ENCODE data around the gene ARHGAP40. TPM values are rescaled to one million over a fixed set of nuclear protein-coding genes. Genes with fewer than 3 reads are reported as not detected.

ARHGAP40 gene
- total and polyA plus RNA-seq, 9 of the 15 experiments (the other 6 are each of a cell fraction or from before 2014, with no cell fraction given), result not detected

DNA sequence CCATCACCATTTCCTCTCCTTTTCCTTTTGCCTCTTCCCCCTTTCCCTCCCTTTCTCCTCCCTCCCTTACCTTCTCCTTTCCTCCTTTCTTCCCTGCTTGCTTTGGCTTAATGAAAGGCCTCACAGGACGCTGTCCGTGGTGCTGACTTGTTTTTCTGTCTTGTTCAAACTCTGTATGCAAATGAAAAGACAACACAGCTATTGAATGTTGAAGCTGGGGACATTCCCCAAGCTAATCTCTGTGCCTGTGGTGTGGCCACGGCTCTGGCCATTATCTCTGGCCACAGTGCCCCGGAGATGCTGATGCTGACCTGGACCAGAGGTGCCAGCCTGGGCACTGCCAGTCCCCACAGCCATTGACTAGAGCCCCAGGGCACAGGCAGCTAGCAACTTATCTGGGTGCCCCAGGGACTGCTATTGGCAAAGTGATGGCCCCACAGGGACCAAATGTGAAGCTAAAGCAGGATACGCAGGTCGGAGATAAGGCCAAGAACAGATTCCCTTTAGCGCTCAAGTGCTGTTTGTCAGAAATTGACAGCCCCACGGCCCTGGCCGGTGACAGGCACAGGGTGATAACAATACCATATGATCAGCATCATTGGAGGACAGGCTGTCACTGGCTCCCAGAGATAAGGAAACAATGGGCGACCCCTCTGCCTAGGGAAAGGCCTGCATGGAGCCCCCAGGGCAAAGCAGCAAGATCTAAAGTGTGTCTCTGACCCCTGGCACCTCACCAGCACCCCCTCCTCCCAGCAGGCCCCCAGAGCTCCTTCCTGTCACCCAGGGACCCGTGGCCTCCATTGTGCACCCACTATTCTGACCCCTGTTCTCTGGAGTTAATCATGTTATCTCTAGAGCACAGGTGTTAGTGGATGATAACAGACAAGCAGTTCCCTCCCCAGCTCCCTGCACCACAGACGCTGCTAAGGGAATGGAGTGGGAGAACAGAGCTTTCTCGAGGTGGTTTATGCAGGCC lies 91.1 kb downstream of the ARHGAP40 start (continued):
- no peak for TF ChIP-seq CHD4 (IDR thresholded peaks at IDR 0.05; ENCODE audit: insufficient read depth, insufficient replicate concordance, low read depth, low read length, poor library complexity, severe bottlenecking)
- no peak for TF ChIP-seq HNRNPH1 (optimal IDR thresholded peaks at IDR 0.05; ENCODE audit: low read depth, low read length)
- TF ChIP-seq, protein P1, sequence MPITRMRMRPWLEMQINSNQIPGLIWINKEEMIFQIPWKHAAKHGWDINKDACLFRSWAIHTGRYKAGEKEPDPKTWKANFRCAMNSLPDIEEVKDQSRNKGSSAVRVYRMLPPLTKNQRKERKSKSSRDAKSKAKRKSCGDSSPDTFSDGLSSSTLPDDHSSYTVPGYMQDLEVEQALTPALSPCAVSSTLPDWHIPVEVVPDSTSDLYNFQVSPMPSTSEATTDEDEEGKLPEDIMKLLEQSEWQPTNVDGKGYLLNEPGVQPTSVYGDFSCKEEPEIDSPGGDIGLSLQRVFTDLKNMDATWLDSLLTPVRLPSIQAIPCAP (CRISPR knock-in tag; IDR thresholded peaks at IDR 0.05; ENCODE audit: borderline replicate concordance), result no peak
- TF ChIP-seq ZNF445 (CRISPR knock-in tag; IDR thresholded peaks at IDR 0.05; ENCODE audit: low read depth), result no peak
- TF ChIP-seq FOSL1 (tag; conservative IDR thresholded peaks at IDR 0.05), result peak; percentile 78
- peak; percentile 19; the same call in 1 of the 2 replicates for TF ChIP-seq KHSRP (IDR thresholded peaks at IDR 0.05)
- TF ChIP-seq, protein P2, sequence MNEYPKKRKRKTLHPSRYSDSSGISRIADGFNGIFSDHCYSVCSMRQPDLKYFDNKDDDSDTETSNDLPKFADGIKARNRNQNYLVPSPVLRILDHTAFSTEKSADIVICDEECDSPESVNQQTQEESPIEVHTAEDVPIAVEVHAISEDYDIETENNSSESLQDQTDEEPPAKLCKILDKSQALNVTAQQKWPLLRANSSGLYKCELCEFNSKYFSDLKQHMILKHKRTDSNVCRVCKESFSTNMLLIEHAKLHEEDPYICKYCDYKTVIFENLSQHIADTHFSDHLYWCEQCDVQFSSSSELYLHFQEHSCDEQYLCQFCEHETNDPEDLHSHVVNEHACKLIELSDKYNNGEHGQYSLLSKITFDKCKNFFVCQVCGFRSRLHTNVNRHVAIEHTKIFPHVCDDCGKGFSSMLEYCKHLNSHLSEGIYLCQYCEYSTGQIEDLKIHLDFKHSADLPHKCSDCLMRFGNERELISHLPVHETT (CRISPR knock-in tag; conservative IDR thresholded peaks at IDR 0.05 in 1 of 2, IDR thresholded peaks at IDR 0.05 in 1 of 2), result peak in 1 of 2 experiments; percentile 35; a peak in 1 of 4 replicates
- no peak for TF ChIP-seq ZNF77 (CRISPR knock-in tag; IDR thresholded peaks at IDR 0.05)
- TF ChIP-seq ZNF384 (IDR thresholded peaks at IDR 0.05; ENCODE audit: low read depth, low read length), result no peak
- peak; percentile 4; the same call in 1 of the 2 replicates for TF ChIP-seq TGIF2 (CRISPR knock-in tag; IDR thresholded peaks at IDR 0.05)
- TF ChIP-seq, protein P3, sequence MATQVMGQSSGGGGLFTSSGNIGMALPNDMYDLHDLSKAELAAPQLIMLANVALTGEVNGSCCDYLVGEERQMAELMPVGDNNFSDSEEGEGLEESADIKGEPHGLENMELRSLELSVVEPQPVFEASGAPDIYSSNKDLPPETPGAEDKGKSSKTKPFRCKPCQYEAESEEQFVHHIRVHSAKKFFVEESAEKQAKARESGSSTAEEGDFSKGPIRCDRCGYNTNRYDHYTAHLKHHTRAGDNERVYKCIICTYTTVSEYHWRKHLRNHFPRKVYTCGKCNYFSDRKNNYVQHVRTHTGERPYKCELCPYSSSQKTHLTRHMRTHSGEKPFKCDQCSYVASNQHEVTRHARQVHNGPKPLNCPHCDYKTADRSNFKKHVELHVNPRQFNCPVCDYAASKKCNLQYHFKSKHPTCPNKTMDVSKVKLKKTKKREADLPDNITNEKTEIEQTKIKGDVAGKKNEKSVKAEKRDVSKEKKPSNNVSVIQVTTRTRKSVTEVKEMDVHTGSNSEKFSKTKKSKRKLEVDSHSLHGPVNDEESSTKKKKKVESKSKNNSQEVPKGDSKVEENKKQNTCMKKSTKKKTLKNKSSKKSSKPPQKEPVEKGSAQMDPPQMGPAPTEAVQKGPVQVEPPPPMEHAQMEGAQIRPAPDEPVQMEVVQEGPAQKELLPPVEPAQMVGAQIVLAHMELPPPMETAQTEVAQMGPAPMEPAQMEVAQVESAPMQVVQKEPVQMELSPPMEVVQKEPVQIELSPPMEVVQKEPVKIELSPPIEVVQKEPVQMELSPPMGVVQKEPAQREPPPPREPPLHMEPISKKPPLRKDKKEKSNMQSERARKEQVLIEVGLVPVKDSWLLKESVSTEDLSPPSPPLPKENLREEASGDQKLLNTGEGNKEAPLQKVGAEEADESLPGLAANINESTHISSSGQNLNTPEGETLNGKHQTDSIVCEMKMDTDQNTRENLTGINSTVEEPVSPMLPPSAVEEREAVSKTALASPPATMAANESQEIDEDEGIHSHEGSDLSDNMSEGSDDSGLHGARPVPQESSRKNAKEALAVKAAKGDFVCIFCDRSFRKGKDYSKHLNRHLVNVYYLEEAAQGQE (IDR thresholded peaks at IDR 0.05; ENCODE audit: borderline replicate concordance), result peak; percentile 100
- TF ChIP-seq, protein P3 (CRISPR knock-in tag; IDR thresholded peaks at IDR 0.05; ENCODE audit: low read depth), result peak; percentile 98
- no peak for TF ChIP-seq GATAD2B (IDR thresholded peaks at IDR 0.05; ENCODE audit: borderline replicate concordance)
- no peak for TF ChIP-seq ZNF57 (CRISPR knock-in tag; IDR thresholded peaks at IDR 0.05)
- no peak for TF ChIP-seq ZNF696 (CRISPR knock-in tag; conservative IDR thresholded peaks at IDR 0.05)
- no peak for TF ChIP-seq POLR3G (IDR thresholded peaks at IDR 0.05; ENCODE audit: extremely low read depth, insufficient read length, insufficient replicate concordance)

Measured in K562 (cell line).